Vagina (tissue), 2 donors: ENCODE measurements around the gene SET.

Source experiments
- POLR2A ChIP-seq, 2 donors: fragments of 450-650 bp; IDR thresholded peaks; one replicate each; pipeline ENCODE4 v1.6.1; 2017; ENCODE audit warnings: antibody characterized with exemption in 2 of 2, mild to moderate bottlenecking in 2 of 2, moderate library complexity in 2 of 2
- POLR2AphosphoS5 ChIP-seq, 2 donors: sonication (generic); formaldehyde crosslinking; IDR thresholded peaks; one replicate each; pipeline ENCODE4 v1.9.0; 2017; ENCODE audit warnings: antibody characterized with exemption in 2 of 2, mild to moderate bottlenecking in 2 of 2, low read depth in 1 of 2; ENCODE audit not compliant: insufficient read depth in 1 of 2

- TF ChIP-seq POLR2A (IDR thresholded peaks at IDR 0.05): no peak
- TF ChIP-seq POLR2AphosphoS5 (IDR thresholded peaks at IDR 0.05; ENCODE audit: insufficient read depth in 1 of 2, low read depth in 1 of 2): no peak
These were observed 27.7 kb downstream of the SET start for GRCh38 chr9:128716581-128717254.
